ENCODE results near the gene GABBR2. TPM values are rescaled to one million over a fixed set of nuclear protein-coding genes. Genes with fewer than 3 reads are reported as not detected.
A peak's percentile ranks its signal among the peaks of the same experiment; 100 is the strongest.

GABBR2 gene
- total RNA-seq, 1 donor from 2014 or later, result not detected

- Histone ChIP-seq H3K4me3 (ENCODE audit: low read depth, low read length) (no peak overlapping the region), H3K36me3 (ENCODE audit: control insufficient read depth, insufficient read depth, low read length) (no peaks in the 10 kb centered on the region), H3K27me3 (ENCODE audit: control insufficient read depth, insufficient read depth, low read length) (no peaks in the 10 kb centered on the region)
- FAIRE-seq (no peak), DNase-seq (ENCODE audit: low read depth) (peak; percentile 84)
- TF ChIP-seq, protein P1, sequence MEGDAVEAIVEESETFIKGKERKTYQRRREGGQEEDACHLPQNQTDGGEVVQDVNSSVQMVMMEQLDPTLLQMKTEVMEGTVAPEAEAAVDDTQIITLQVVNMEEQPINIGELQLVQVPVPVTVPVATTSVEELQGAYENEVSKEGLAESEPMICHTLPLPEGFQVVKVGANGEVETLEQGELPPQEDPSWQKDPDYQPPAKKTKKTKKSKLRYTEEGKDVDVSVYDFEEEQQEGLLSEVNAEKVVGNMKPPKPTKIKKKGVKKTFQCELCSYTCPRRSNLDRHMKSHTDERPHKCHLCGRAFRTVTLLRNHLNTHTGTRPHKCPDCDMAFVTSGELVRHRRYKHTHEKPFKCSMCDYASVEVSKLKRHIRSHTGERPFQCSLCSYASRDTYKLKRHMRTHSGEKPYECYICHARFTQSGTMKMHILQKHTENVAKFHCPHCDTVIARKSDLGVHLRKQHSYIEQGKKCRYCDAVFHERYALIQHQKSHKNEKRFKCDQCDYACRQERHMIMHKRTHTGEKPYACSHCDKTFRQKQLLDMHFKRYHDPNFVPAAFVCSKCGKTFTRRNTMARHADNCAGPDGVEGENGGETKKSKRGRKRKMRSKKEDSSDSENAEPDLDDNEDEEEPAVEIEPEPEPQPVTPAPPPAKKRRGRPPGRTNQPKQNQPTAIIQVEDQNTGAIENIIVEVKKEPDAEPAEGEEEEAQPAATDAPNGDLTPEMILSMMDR (IDR thresholded peaks at IDR 0.05; ENCODE audit: insufficient read depth, low read length, severe bottlenecking), result no peak
Observed at GRCh38 chr9:98314381-98315066, 394.2 kb downstream of the GABBR2 start.

DNA sequence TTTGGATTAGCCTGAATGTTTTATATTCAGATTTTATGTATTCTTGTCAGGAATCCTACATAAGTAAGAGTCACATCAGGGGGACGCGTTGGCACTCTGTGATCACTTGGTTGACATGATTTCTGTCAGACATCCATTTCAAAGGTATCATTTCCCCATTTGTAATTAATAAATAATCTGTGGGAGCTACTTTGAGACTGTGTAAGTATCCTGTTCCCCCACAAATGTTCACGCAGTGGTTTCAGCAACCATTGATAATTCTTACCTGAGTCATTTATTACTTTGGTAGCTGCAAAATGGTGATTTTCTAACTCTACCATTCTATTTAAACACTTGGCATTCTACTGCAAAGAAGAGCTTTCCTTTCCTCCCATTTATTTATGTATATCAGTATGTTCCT lies 396.4 kb downstream of the GABBR2 start:
- no peak for FAIRE-seq
- TF ChIP-seq, protein P1 (IDR thresholded peaks at IDR 0.05; ENCODE audit: insufficient read depth, low read length, severe bottlenecking), result no peak
- no peak for DNase-seq (ENCODE audit: low read depth)
- Histone ChIP-seq H3K36me3 (ENCODE audit: control insufficient read depth, insufficient read depth, low read length) (no peaks in the 10 kb centered on the region), H3K27me3 (ENCODE audit: control insufficient read depth, insufficient read depth, low read length) (no peaks in the 10 kb centered on the region), H3K4me3 (ENCODE audit: low read depth, low read length) (no peak overlapping the region)

DNA sequence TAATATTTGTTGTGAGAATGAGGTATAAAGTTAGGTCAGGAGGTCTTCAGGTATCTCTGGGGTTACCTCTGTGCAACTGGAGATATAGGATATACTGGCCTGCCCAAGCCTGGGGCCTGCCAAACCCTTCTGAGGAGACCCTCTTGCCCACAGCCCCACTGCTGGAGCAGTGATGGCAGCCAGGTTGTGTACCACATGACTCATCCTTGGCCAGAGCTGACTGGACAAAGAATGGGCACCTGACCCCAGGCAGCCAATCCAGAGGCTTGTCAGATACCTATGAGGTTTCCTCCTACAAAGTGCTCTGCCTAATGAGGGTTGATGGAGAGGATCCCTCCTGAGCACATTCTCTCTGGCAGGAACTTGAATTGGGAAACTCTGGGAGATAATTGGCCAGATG lies 397.2 kb downstream of the GABBR2 start:
- DNase-seq (ENCODE audit: low read depth), result no peak
- FAIRE-seq, result no peak

GRCh38 chr9:98310752-98311392 lies 397.9 kb downstream of the GABBR2 start:
- FAIRE-seq (no peak), DNase-seq (ENCODE audit: low read depth) (no peak)
- TF ChIP-seq, protein P1 (IDR thresholded peaks at IDR 0.05; ENCODE audit: insufficient read depth, low read length, severe bottlenecking), result no peak
- no peaks in the 10 kb centered on the region for H3K27me3 ChIP-seq (ENCODE audit: control insufficient read depth, insufficient read depth, low read length)
- no peaks in the 10 kb centered on the region for H3K36me3 ChIP-seq (ENCODE audit: control insufficient read depth, insufficient read depth, low read length)
- H3K4me3 ChIP-seq (ENCODE audit: low read depth, low read length), result no peak overlapping the region

More for the DNA sequence above, 397.2 kb downstream of the GABBR2 start:
- no peaks in the 10 kb centered on the region for H3K27me3 ChIP-seq (ENCODE audit: control insufficient read depth, insufficient read depth, low read length)
- no peak overlapping the region for H3K4me3 ChIP-seq (ENCODE audit: low read depth, low read length)
- H3K36me3 ChIP-seq (ENCODE audit: control insufficient read depth, insufficient read depth, low read length), result no peaks in the 10 kb centered on the region
- TF ChIP-seq, protein P1 (IDR thresholded peaks at IDR 0.05; ENCODE audit: insufficient read depth, low read length, severe bottlenecking), result no peak

GRCh38 chr9:98306384-98307145 lies 402.2 kb downstream of the GABBR2 start:
- no peak for FAIRE-seq
- TF ChIP-seq, protein P1 (IDR thresholded peaks at IDR 0.05; ENCODE audit: insufficient read depth, low read length, severe bottlenecking), result no peak
- DNase-seq (ENCODE audit: low read depth), result peak; percentile 55
- H3K4me3 ChIP-seq (ENCODE audit: low read depth, low read length), result no peak overlapping the region
- H3K36me3 ChIP-seq (ENCODE audit: control insufficient read depth, insufficient read depth, low read length), result no peaks in the 10 kb centered on the region
- no peaks in the 10 kb centered on the region for H3K27me3 ChIP-seq (ENCODE audit: control insufficient read depth, insufficient read depth, low read length)

All from bronchial epithelial cell (primary cell).